Stimulated activated CD4-positive, alpha-beta T cell treated with anti-CD3 and anti-CD28 coated beads, Interleukin-12 subunit alpha, Interleukin-12 subunit beta, amount 100 ng/mL, for 24 hours (primary cell): ENCODE data around the gene SLC4A11.

Experiments used
- DNase-seq, 2 experiments: peaks; one replicate each; pipeline ENCODE4 v3.0.0-alpha.2; 2020; ENCODE audit warnings: low read depth in 2 of 2

Gene SLC4A11

GRCh38 chr20:3239026-3239866 lies at the start of gene SLC4A11:
Gene SLC4A11, minus strand, starts transcription at chr20:3239190. Its CDS starts 53 bp downstream, at chr20:3239137.
- no peak for DNase-seq

- no peak for DNase-seq
These were observed 44.3 kb upstream of the SLC4A11 start for GRCh38 chr20:3283222-3283820.

- no peak for DNase-seq
These were observed 43.6 kb upstream of the SLC4A11 start for GRCh38 chr20:3282271-3283221.

GRCh38 chr20:3281437-3281836 lies 42.4 kb upstream of the SLC4A11 start:
- DNase-seq = no peak

GRCh38 chr20:3279761-3280160 lies 40.8 kb upstream of the SLC4A11 start:
- DNase-seq = no peak

GRCh38 chr20:3277686-3278465 lies 38.9 kb upstream of the SLC4A11 start:
- no peak for DNase-seq

GRCh38 chr20:3276680-3277015 lies 37.7 kb upstream of the SLC4A11 start:
- DNase-seq = no peak

GRCh38 chr20:3275966-3276679 lies 37.1 kb upstream of the SLC4A11 start:
- DNase-seq = no peak

- DNase-seq = no peak
These were observed 36.3 kb upstream of the SLC4A11 start for GRCh38 chr20:3275064-3275935.

GRCh38 chr20:3273371-3273770 lies 34.4 kb upstream of the SLC4A11 start:
- DNase-seq = no peak

GRCh38 chr20:3270051-3270450 lies 31.1 kb upstream of the SLC4A11 start:
- DNase-seq = no peak

- no peak for DNase-seq
These were observed 23.6 kb upstream of the SLC4A11 start for GRCh38 chr20:3262566-3262965.

GRCh38 chr20:3258429-3258828 lies 19.4 kb upstream of the SLC4A11 start:
- DNase-seq = no peak

- DNase-seq = no peak
These were observed 16.7 kb upstream of the SLC4A11 start for GRCh38 chr20:3255728-3256127.

GRCh38 chr20:3251806-3252205 lies 12.8 kb upstream of the SLC4A11 start:
- no peak for DNase-seq

GRCh38 chr20:3250091-3250504 lies 11.1 kb upstream of the SLC4A11 start:
- DNase-seq = no peak

GRCh38 chr20:3248993-3249347 lies 10.0 kb upstream of the SLC4A11 start:
- no peak for DNase-seq

GRCh38 chr20:3248167-3248992 lies 9.4 kb upstream of the SLC4A11 start:
- DNase-seq = no peak

- no peak for DNase-seq
These were observed 8.6 kb upstream of the SLC4A11 start for GRCh38 chr20:3247638-3248037.
